WI38 (cell line): ENCODE results near the gene MOGAT2.

Source experiments
- H3K4me3 ChIP-seq: 2 replicates; pipeline ENCODE4 v1.5.1; 2011; ENCODE audit warnings: low read depth, mild to moderate bottlenecking, control low read depth, low read length
- CTCF ChIP-seq: IDR thresholded peaks from 2 replicates; pipeline ENCODE4 v1.5.1; 2012; ENCODE audit warnings: low read depth, mild to moderate bottlenecking, control low read depth, low read length

The MOGAT2 gene

DNA sequence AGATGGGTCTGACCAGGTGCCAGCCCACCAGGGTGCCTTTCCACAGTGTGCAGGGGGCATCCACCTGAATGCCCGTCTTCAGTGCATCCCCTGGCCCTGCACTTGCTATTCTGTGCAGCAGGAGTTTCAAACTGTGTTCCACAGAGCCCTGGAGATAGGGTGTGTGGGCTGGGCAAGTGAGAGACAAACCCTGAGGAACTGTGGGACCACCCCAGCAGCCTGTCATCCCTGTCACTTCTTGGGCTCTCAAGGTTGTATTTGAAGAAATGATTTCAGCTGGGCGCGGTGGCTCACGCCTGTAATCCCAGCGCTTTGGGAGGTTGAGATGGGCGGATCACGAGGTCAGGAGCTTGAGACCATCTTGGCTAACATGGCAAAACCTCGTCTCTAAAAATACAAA is 44.5 kb downstream of the MOGAT2 start:
- no peak for TF ChIP-seq CTCF
- no peak overlapping the region for H3K4me3 ChIP-seq

GRCh38 chr11:75762885-75763284 is 45.2 kb downstream of the MOGAT2 start:
- H3K4me3 ChIP-seq = no peak overlapping the region
- no peak for TF ChIP-seq CTCF

GRCh38 chr11:75763846-75764245 is 46.2 kb downstream of the MOGAT2 start:
- H3K4me3 ChIP-seq = no peak overlapping the region
- no peak for TF ChIP-seq CTCF

GRCh38 chr11:75765116-75765515 is 47.5 kb downstream of the MOGAT2 start:
- TF ChIP-seq CTCF = no peak
- H3K4me3 ChIP-seq = no peak overlapping the region

GRCh38 chr11:75766443-75767227 is 49.0 kb downstream of the MOGAT2 start:
- no peak for TF ChIP-seq CTCF

DNA sequence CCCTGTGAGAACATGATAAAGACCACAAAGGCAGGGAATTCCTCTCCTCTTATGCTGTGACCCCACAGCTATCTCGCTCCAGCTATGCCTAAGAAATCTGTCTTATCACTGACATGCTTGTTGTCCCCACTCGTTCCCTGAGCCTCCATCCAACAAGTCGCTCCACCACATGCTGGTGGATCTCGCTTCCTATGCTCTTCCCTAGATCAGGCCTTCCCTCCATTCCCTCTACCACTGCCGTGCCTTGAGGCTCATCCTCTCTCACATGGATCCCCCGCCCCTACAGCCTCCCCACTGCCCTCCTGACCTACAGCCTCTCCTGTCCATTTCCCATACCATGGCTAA is 49.6 kb downstream of the MOGAT2 start:
- H3K4me3 ChIP-seq = no peak overlapping the region
- no peak for TF ChIP-seq CTCF

More at GRCh38 chr11:75766443-75767227, 49.0 kb downstream of the MOGAT2 start:
- H3K4me3 ChIP-seq = no peak overlapping the region

- H3K4me3 ChIP-seq = no peak overlapping the region
- TF ChIP-seq CTCF = no peak
Observed at GRCh38 chr11:75767793-75768111, 50.1 kb downstream of the MOGAT2 start.
